NOMO-1 treated with DMSO at 0.1 percent for 48 hours (cell line): Measurements from ENCODE around the gene IL1RN.
"Not testable (repeated sequence)": the region's sequence is repeated elsewhere in the genome, so short reads cannot be mapped to it uniquely, and the experiment has no call there.

Experiments
- DNase-seq: peaks from one replicate; lab custom pipeline; 2025; ENCODE audit not compliant: unreplicated experiment; lab: John Stamatoyannopoulos, UW

The IL1RN gene

GRCh38 chr2:113126845-113127645 is at the start of gene IL1RN:
IL1RN (plus strand) TSS chr2:113127598; CDS start chr2:113127625, 27 bp downstream.
- DNase-seq = peak; percentile 85

GRCh38 chr2:113077921-113078320 is 49.5 kb upstream of the IL1RN start:
- DNase-seq = no peak

GRCh38 chr2:113078350-113078839 is 49.0 kb upstream of the IL1RN start:
- DNase-seq = peak; percentile 14

GRCh38 chr2:113079131-113079530 is 48.3 kb upstream of the IL1RN start:
- no peak for DNase-seq

GRCh38 chr2:113080134-113080533 is 47.3 kb upstream of the IL1RN start:
- peak; percentile 44 for DNase-seq

- no peak for DNase-seq
These were observed 45.7 kb upstream of the IL1RN start for GRCh38 chr2:113081488-113082210.

GRCh38 chr2:113083296-113083695 is 44.1 kb upstream of the IL1RN start:
- peak; percentile 25 for DNase-seq

- peak; percentile 53 for DNase-seq
These were observed 43.0 kb upstream of the IL1RN start for GRCh38 chr2:113084249-113085000.

- DNase-seq = no peak
These were observed 41.9 kb upstream of the IL1RN start for GRCh38 chr2:113085542-113085941.

- no peak for DNase-seq
These were observed 39.0 kb upstream of the IL1RN start for GRCh38 chr2:113088213-113088992.

GRCh38 chr2:113089916-113090315 is 37.5 kb upstream of the IL1RN start:
- DNase-seq = peak; percentile 67

GRCh38 chr2:113091231-113091896 is 36.0 kb upstream of the IL1RN start:
- DNase-seq = no peak

- DNase-seq = no peak
These were observed 34.4 kb upstream of the IL1RN start for GRCh38 chr2:113092864-113093612.

GRCh38 chr2:113093613-113093977 is 33.8 kb upstream of the IL1RN start:
- DNase-seq = no peak

GRCh38 chr2:113096306-113096705 is 31.1 kb upstream of the IL1RN start:
- DNase-seq = not testable (repeated sequence)

- DNase-seq = not testable (repeated sequence)
These were observed 30.4 kb upstream of the IL1RN start for GRCh38 chr2:113096842-113097618.

- DNase-seq = no peak
These were observed 29.4 kb upstream of the IL1RN start for GRCh38 chr2:113098041-113098440.

GRCh38 chr2:113098532-113098931 is 28.9 kb upstream of the IL1RN start:
- no peak for DNase-seq

- no peak for DNase-seq
These were observed 25.3 kb upstream of the IL1RN start for GRCh38 chr2:113102133-113102532.
